ENCODE measurements around the gene WDR33. TPM values are rescaled to one million over a fixed set of nuclear protein-coding genes. Genes with fewer than 3 reads are reported as not detected.
A peak's percentile ranks its signal among the peaks of the same experiment; 100 is the strongest.

Gene WDR33
- total RNA-seq, 1 donor from 2014 or later, result 52.1 TPM

GRCh38 chr2:127678991-127679390 lies 132.0 kb downstream of the WDR33 start:
- Mint-ChIP-seq H3K27me3 (ENCODE audit: unreplicated experiment) (peaks cover 18% of the 10 kb centered on the region), H3K27ac (ENCODE audit: unreplicated experiment) (no peak overlapping the region), H3K4me3 (ENCODE audit: unreplicated experiment) (no peak overlapping the region), H3K4me1 (ENCODE audit: unreplicated experiment) (peaks cover 8% of the 10 kb centered on the region), H3K36me3 (ENCODE audit: low read depth, unreplicated experiment) (no peaks in the 10 kb centered on the region), H3K9me3 (ENCODE audit: unreplicated experiment) (no peaks in the 10 kb centered on the region)
- no peak for TF ChIP-seq CTCF (IDR thresholded peaks at IDR 0.05; ENCODE audit: unreplicated experiment)
- no peak for DNase-seq (ENCODE audit: low spot score)

GRCh38 chr2:127678531-127678930 lies 132.4 kb downstream of the WDR33 start:
- no peaks in the 10 kb centered on the region for H3K36me3 Mint-ChIP-seq (ENCODE audit: low read depth, unreplicated experiment)
- H3K9me3 Mint-ChIP-seq (ENCODE audit: unreplicated experiment), result no peaks in the 10 kb centered on the region
- H3K27ac Mint-ChIP-seq (ENCODE audit: unreplicated experiment), result no peak overlapping the region
- TF ChIP-seq CTCF (IDR thresholded peaks at IDR 0.05; ENCODE audit: unreplicated experiment), result no peak
- peak overlapping the region; percentile 16 for H3K4me3 Mint-ChIP-seq (ENCODE audit: unreplicated experiment)
- DNase-seq (ENCODE audit: low spot score), result no peak
- peaks cover 20% of the 10 kb centered on the region for H3K27me3 Mint-ChIP-seq (ENCODE audit: unreplicated experiment)
- H3K4me1 Mint-ChIP-seq (ENCODE audit: unreplicated experiment), result peaks cover 5% of the 10 kb centered on the region

- TF ChIP-seq CTCF (IDR thresholded peaks at IDR 0.05; ENCODE audit: unreplicated experiment), result no peak
- Mint-ChIP-seq H3K27ac (ENCODE audit: unreplicated experiment) (no peak overlapping the region), H3K4me3 (ENCODE audit: unreplicated experiment) (no peak overlapping the region), H3K9me3 (ENCODE audit: unreplicated experiment) (no peaks in the 10 kb centered on the region), H3K27me3 (ENCODE audit: unreplicated experiment) (peaks cover 21% of the 10 kb centered on the region), H3K36me3 (ENCODE audit: low read depth, unreplicated experiment) (no peaks in the 10 kb centered on the region), H3K4me1 (ENCODE audit: unreplicated experiment) (peaks cover 5% of the 10 kb centered on the region)
- no peak for DNase-seq (ENCODE audit: low spot score)
Measured at GRCh38 chr2:127676906-127677305, 134.1 kb downstream of the WDR33 start.

- Mint-ChIP-seq H3K27me3 (ENCODE audit: unreplicated experiment) (peaks cover 21% of the 10 kb centered on the region), H3K4me1 (ENCODE audit: unreplicated experiment) (peaks cover 5% of the 10 kb centered on the region), H3K36me3 (ENCODE audit: low read depth, unreplicated experiment) (no peaks in the 10 kb centered on the region), H3K27ac (ENCODE audit: unreplicated experiment) (no peak within 1 kb of the TSS), H3K9me3 (ENCODE audit: unreplicated experiment) (no peaks in the 10 kb centered on the region), H3K4me3 (ENCODE audit: unreplicated experiment) (peak within 1 kb of the TSS; percentile 81)
- no peak for TF ChIP-seq CTCF (IDR thresholded peaks at IDR 0.05; ENCODE audit: unreplicated experiment)
- DNase-seq (ENCODE audit: low spot score), result no peak
Measured at GRCh38 chr2:127675331-127676261, 135.4 kb downstream of the WDR33 start, which contains the start of gene LIMS2. Gene LIMS2 (minus strand): TSS chr2:127675530. CDS start chr2:127675024, 506 bp downstream.
